Cortex of kidney (tissue), 1 donor: ENCODE measurements around the gene CALML6.

Experiments
- DNase-seq: peaks from one replicate; lab custom pipeline; 2025; lab: John Stamatoyannopoulos, UW

CALML6 gene

DNA sequence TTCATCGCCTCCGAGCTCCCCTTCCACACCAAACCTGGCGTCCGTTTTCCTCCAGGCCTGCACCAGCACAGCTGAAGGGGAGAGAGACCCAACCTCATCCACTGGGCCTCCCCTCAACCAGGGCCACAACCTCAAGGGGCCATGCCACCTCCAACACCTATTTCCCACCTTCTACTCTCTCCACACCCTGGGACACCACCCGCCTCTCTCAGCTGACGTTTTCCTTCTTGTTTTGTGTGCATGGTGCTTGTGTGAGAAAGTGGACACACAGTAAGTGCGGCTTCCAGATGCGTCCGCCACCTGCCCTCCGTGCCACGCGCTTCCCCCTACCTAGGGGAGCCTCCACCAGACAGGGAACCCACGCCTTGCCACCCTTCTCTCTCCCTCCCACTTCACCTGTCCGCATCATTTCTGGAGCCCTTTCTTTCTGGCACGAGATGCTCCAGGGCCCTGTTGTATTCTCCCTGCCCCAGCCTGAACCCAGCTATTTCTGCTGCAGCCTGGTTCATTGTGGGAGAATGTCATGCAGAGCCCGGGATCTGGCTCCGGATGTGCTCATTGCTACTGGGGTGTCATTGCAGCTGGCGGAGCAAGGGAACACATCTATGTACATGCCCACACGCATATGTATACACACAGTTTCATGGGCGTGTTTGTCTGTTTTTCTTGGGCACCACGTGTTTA is 22.8 kb upstream of the CALML6 start:
- DNase-seq = no peak

DNA sequence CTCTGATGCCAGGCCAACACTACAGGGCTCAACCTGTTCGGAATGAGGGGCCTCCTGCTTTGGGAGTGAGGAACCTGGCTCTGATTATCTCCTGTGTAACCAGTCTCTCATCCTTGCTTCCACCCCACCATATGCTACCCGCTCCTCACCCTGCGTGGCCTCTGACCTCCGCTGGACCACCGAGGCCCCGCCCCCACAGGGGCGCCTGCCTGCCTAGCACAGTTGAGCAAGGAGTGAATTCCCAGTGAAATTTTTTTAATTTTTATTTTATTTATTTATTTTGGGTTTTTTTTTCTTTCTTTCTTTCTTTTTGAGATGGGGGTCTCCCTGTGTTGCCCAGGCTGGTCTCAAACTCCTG is 22.3 kb upstream of the CALML6 start:
- no peak for DNase-seq

GRCh38 chr1:1893291-1893985 is 21.6 kb upstream of the CALML6 start:
- DNase-seq = no peak

DNA sequence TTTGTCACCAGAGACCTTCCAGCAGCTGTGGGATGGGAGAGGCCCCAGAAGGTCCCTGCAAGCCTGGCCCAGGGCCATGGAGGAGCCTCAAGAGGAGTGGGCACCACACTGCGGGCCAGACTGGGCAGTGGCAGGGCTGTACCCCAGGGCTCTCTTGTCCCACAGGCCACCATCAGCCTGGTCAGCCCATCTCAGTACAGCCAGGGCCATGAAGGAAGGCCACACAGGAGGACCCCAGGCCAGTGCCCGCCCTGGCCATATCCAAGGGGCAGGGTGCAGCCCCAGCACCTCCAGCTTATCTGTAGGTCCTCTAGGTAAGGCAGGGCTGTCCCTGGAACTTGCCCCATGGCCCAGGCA is 21.1 kb upstream of the CALML6 start:
- DNase-seq = no peak

GRCh38 chr1:1894354-1895059 is 20.6 kb upstream of the CALML6 start:
- DNase-seq = no peak

DNA sequence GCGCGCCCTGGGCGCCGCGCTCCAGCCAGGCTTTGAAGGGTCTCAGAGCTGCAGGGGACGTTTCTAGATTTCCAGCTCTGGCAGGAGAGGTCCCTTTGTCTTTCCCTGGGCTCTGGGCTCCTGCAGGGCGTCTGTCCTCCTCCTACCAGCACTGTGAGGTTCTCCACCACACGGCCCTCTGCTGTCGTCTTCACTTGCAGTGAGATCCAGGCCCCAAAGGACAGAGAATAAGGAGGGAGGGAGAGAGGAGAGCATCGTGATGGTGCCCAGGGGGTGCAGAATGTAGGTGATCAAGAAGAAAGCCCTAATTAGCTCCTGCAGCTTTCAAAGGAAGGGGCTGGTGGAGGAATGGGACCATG is 20.0 kb upstream of the CALML6 start:
- no peak for DNase-seq

DNA sequence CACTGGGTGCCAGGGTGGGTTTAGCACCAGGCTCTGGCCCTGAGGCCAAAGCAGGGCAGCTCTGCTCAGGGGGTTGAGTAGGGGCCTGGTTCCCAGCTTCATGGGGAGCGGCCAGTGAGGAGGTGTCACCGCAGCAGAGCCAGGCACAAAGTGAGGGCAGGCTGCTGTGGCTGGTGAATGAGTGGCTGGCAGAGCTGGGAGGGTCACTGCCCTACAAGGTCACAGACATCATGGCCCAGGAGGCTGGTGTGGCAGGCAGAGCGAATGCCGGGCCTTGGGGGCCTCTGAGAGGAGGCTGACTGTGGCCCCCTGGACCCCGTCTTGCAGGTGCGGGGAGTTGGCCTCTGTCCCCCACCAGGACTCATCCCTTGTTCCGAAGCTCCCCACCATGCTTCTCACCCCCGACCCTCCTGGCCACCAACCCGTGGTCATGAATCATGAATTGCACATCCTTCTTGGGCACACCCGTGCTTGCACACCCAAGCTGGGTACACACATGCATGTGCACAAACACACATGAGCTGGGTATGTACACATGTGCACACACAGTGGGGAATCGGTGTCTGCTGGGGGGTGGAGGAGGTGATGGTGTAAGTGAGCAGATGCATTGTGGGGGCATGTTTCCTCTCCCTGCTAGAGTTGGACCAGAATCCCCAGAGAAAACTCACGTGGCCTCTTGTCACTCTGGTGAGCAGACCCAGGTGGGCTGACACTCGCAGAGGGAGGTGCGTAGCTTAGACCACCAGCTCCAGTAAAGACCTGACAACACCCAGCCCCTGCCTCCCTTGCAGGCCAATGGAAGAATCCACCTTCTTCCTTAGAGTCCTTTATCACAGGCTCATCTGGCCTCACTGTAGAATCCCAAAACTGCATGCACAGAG is 19.4 kb upstream of the CALML6 start:
- DNase-seq = no peak

DNA sequence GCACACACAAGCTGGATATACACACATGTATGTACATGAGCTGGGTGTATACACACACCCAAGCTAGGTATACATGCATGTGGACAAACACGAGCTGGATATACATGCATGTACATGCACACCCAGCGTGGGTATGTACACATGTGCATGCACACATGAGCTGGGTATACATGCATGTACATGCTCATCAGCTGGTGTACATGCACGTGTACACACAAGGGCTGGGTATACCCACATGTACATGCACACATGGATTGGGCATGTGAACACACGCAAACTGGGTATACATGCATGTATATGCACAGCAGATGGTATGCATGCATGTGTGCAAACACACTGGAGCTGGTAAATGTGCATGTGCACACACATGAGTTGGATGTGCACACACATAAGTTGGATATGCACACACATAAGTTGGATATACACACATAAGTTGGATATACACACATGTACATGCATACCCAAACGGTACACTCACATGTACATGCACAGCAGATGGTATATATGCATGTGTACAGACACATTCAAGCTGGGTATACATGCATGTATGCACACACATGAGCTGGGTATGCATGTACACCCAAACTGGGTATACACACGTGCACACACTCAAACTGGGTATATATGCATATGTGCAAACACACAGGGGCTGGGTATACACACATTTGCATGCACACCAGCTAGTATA is 16.7 kb upstream of the CALML6 start:
- no peak for DNase-seq

DNA sequence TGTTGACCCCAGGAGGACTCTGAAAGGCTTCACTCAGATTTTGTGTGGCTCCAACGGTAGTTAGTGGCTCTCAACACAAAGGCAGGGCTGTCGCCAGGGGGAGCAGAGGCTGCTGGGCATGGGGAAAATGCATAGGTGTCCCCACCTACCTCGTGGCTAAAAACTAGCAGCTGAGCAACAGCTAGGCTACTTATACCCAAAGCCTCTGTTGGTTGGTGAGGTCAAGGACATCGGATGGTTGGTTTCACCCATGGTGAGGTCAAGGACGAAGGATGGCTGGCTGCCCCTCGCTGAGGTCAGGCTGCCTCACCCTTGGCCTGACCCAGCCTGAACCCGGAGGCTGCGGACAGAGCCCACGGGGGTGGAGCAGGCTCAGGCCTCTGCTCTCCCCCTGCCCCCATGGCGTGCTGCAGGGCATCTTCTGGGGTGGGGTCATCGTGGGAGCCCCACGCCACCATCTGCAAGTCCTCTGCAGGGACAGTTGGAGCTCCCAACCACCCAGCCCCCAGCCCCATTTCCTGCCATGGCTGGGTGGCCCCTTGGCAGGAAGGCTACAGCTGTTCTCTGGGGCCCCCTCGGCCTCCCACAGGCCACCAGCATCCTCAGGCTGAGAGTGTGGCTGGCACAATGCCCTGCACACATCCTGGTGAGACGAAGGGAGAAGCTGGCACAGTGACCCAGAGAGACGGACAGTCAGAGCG is 15.6 kb upstream of the CALML6 start:
- no peak for DNase-seq

DNA sequence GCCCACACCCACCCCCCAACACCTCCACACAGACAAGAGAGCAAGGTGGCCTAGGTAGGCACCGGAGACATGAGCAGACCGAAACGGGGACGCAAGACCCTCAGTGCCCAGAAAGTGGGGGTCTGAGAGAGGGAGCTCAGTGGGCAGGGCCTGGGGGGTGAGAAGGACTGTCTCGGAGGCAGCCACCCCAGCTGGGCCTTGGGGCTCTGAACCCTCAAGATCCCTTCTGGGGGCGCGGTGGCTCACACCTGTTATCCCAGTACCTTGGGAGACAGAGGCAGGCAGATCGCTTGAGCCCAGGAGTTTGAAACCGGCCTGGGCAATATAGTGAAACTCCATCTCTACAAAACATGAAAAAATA is 15.1 kb upstream of the CALML6 start:
- DNase-seq = no peak

- DNase-seq = no peak
These were observed 14.0 kb upstream of the CALML6 start for GRCh38 chr1:1900883-1901640.

DNA sequence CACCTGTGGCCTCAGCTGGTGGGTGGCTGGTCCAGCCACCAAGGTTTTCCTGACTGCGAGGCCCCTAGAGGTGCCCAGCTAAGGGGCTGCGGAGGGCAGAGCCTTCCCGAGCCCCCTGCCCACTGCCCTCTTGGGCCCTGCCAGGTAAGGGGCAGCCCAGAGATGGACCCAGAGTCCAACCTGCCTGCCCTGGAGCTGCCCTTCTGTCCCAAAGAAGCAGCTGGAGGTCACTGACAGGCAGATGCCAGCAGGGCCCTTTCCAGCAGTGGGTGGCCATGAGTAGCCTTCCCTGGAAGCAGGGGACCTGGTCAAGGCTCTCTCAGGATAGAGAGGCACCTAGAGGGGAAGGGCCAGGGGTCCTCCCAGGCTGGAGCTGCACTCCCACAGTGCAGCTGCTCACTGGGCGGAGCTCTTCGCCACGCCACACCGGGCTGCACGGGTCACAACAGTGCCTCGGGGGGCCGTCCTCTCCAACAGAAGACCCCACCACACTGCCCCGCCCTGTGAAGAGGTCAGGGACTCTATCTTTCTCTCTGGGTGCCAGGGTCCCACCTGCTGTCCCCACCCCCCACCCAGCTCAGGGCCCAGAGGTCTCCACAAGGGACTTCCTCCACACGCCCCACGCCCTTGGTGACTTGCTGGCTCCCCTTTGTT is 13.3 kb upstream of the CALML6 start:
- DNase-seq = no peak

GRCh38 chr1:1903224-1903623 is 11.8 kb upstream of the CALML6 start:
- DNase-seq = no peak

DNA sequence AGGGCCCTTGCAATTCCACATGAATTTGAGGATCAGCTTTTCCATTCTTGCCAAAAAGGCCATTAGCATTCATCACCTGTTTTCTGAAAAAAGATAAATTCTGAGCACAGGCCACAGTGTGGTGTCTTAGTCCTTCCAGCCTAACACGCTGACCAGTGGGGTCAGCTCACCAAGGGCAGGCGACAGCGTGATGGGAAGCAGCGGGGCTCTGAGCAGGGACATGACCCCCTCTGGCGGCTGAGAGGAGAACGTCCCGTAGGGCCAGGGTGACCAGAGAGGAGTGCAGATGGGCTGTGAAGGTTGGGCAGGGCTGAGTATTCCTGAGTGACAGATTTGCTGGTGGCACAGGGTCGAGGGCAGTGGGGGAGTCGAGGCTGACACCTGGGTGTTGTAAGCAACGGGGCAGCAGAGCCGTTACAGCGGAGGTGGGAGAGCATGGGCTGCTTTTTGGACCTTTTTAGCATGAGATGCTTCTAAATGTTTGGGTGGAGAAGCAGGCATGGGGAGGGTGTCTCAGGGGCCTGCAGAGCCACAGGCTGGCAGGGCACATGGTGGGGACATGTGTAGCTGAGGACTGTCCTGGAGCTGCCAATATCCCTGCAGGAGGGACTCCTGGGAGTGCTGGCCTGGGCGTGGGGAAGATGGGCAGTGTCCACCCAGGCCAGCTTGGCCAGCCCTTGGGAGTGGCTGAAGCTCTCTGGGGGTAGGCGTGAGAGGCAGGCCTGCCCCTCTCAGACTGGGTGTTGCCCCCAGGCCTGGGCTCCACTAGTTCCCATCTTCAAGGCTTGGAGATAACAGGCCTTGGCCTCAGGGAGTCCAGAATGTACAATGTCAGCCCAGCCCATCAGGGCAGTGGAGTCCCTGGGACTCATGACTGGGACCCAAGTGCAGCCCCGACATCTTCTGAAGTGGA is 8.6 kb upstream of the CALML6 start:
- DNase-seq = no peak

GRCh38 chr1:1907098-1907736 is 7.8 kb upstream of the CALML6 start:
- no peak for DNase-seq

DNA sequence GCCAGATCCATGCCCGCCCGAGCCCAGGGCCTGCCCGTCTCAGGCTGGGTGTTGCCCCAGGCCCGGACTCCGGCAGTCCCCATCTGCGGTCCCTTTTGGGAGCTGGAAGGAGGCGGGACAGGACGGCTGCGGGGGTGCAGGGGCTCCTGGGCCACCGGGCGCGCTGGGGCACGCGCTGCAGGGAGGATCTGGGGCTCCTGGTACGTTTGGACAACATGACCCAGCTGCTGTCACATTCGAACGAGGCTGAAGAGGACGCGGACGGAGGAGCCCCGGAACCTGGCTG is 6.6 kb upstream of the CALML6 start:
- DNase-seq = no peak

- DNase-seq = no peak
These were observed 5.0 kb upstream of the CALML6 start for GRCh38 chr1:1910033-1910465.

DNA sequence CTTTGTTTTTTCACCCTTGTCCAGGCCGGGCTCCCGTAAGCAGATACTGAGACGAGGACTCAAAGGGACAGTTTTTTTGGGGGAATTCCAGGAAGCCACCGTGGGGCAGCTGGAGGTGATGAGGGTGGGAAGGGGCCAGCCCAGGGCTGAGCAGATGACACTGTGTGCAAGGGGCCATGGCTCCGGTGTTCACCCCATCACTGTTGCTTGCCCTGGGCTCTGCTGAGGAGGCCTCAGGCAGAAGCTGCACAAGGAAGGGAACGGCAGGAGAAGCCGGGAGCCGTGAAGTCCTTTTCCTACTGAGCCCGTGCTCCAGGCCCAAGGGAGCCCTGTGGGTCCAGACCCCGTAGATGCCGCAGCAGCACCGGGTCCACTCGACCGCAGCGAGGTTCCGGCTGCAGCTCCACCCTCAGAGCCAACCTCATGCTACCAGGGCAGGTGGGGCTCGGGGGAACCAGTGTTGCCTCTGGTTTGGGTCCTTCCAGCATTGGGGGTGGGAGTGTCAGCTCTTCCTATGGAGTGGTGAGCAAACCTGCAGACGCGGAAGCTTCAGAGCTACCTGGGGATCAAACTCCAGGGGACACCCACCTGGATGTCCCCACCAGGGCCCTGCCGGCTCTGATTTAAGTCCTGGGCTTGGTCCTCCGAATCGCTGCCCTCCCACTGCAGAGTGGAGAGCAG is 4.3 kb upstream of the CALML6 start:
- DNase-seq = no peak
